Neural progenitor cell (in vitro differentiated cells): ENCODE data around the gene CACNA1C. TPM values are rescaled to one million over a fixed set of nuclear protein-coding genes. Genes with fewer than 3 reads are reported as not detected.

Experiments used
- DNase-seq: peaks from one replicate; pipeline ENCODE4 v3.0.0-alpha.2; 2016; ENCODE audit warnings: low spot score
- H2AFZ ChIP-seq: fragments of 200-600 bp; sonication (generic); replicated peaks from 2 replicates; pipeline ENCODE4 v1.6.1; 2016; ENCODE audit warnings: antibody characterized with exemption
- H3F3A ChIP-seq: fragments of 200-600 bp; sonication (generic); 2 replicates; pipeline ENCODE4 v1.6.1; 2016; ENCODE audit warnings: antibody characterized with exemption, low read depth
- H3K27ac ChIP-seq: fragments of 200-600 bp; sonication (generic); 2 replicates; pipeline ENCODE4 v1.5.1; 2016; ENCODE audit warnings: mild to moderate bottlenecking
- H3K27me3 ChIP-seq: fragments of 200-600 bp; sonication (generic); 2 replicates; pipeline ENCODE4 v1.6.1; 2016; ENCODE audit warnings: mild to moderate bottlenecking, moderate library complexity
- H3K36me3 ChIP-seq: fragments of 200-600 bp; sonication (generic); 2 replicates; pipeline ENCODE4 v1.5.1; 2016
- H3K4me1 ChIP-seq: fragments of 200-600 bp; sonication (generic); 2 replicates; pipeline ENCODE4 v1.6.1; 2016; ENCODE audit warnings: mixed run types
- H3K4me2 ChIP-seq: fragments of 200-600 bp; sonication (generic); 2 replicates; pipeline ENCODE4 v1.6.1; 2016
- H3K4me3 ChIP-seq: fragments of 200-600 bp; sonication (generic); 2 replicates; pipeline ENCODE4 v1.5.1; 2016
- H3K79me2 ChIP-seq: fragments of 200-600 bp; sonication (generic); 2 replicates; pipeline ENCODE4 v1.6.1; 2016; ENCODE audit warnings: low read depth
- H3K9ac ChIP-seq: fragments of 200-600 bp; sonication (generic); 2 replicates; pipeline ENCODE4 v1.6.1; 2016
- H3K9me3 ChIP-seq: fragments of 200-600 bp; sonication (generic); 2 replicates; pipeline ENCODE4 v1.5.1; 2016; ENCODE audit warnings: low read depth
- H4K20me1 ChIP-seq: fragments of 200-600 bp; sonication (generic); 2 replicates; pipeline ENCODE4 v1.6.1; 2016; ENCODE audit warnings: low read depth
- H3K27ac Mint-ChIP-seq: 3 replicates; pipeline ENCODE4 v1.8.0; 2021; ENCODE audit warnings: mixed read lengths
- H3K27me3 Mint-ChIP-seq: 2 replicates; pipeline ENCODE4 v1.8.0; 2022; ENCODE audit warnings: low read depth, mild to moderate bottlenecking, inconsistent platforms, moderate library complexity, mixed read lengths; ENCODE audit not compliant: insufficient read depth
- H3K36me3 Mint-ChIP-seq: 3 replicates; pipeline ENCODE4 v1.8.0; 2021; ENCODE audit warnings: mixed read lengths
- H3K4me1 Mint-ChIP-seq: 3 replicates; pipeline ENCODE4 v1.8.0; 2021; ENCODE audit warnings: mixed read lengths
- H3K4me3 Mint-ChIP-seq: 3 replicates; pipeline ENCODE4 v1.8.0; 2021; ENCODE audit warnings: mild to moderate bottlenecking, moderate library complexity, mixed read lengths
- H3K9me3 Mint-ChIP-seq: 3 replicates; pipeline ENCODE4 v1.8.0; 2020; ENCODE audit warnings: mixed read lengths
- CTCF ChIP-seq: fragments of 200-600 bp; sonication (generic); IDR thresholded peaks from 2 replicates; pipeline ENCODE4 v1.5.1; 2017; ENCODE audit warnings: antibody characterized with exemption, mild to moderate bottlenecking
- EZH2 ChIP-seq: fragments of 200-600 bp; sonication (generic); IDR thresholded peaks from 2 replicates; pipeline ENCODE4 v1.6.1; 2017; ENCODE audit warnings: antibody characterized with exemption, mild to moderate bottlenecking, moderate library complexity
- EZH2phosphoT487 ChIP-seq: fragments of 200-600 bp; sonication (generic); IDR thresholded peaks from 2 replicates; pipeline ENCODE4 v1.6.1; 2017; ENCODE audit warnings: antibody characterized with exemption
- total RNA-seq: library from RNA; depleted of rRNA; stranded (reverse); fragments of >200 nt; gene quantifications from 2 replicates; pipeline ENCODE4 v1.2.3, GENCODE V29; 2015; ENCODE audit warnings: low replicate concordance

The CACNA1C gene
- total RNA-seq, 1 donor from 2014 or later = 2.7 TPM

GRCh38 chr12:2124466-2125023 lies 71.8 kb downstream of the CACNA1C start:
- no peak overlapping the region for H2AFZ ChIP-seq
- no peaks in the 10 kb centered on the region for H4K20me1 ChIP-seq
- no peaks in the 10 kb centered on the region for H3K4me1 ChIP-seq
- no peak for DNase-seq
- no peak overlapping the region for H3K27ac ChIP-seq
- H3K9me3 ChIP-seq = no peaks in the 10 kb centered on the region
- H3K9me3 Mint-ChIP-seq = no peaks in the 10 kb centered on the region
- H3K27me3 Mint-ChIP-seq = peaks cover 3% of the 10 kb centered on the region
- no peak overlapping the region for H3K27ac Mint-ChIP-seq
- no peaks in the 10 kb centered on the region for H3K27me3 ChIP-seq
- H3K4me3 Mint-ChIP-seq = no peak overlapping the region
- no peaks in the 10 kb centered on the region for H3K79me2 ChIP-seq
- no peak overlapping the region for H3K9ac ChIP-seq
- no peaks in the 10 kb centered on the region for H3F3A ChIP-seq
- H3K36me3 ChIP-seq = no peaks in the 10 kb centered on the region
- peaks cover 17% of the 10 kb centered on the region for H3K4me1 Mint-ChIP-seq
- no peaks in the 10 kb centered on the region for H3K36me3 Mint-ChIP-seq
- TF ChIP-seq EZH2phosphoT487 = no peak
- no peak for TF ChIP-seq CTCF
- no peak for TF ChIP-seq EZH2
- no peak overlapping the region for H3K4me3 ChIP-seq
- no peak overlapping the region for H3K4me2 ChIP-seq

GRCh38 chr12:2125651-2126522 lies 73.1 kb downstream of the CACNA1C start:
- Mint-ChIP-seq H3K27ac (no peak overlapping the region), H3K4me3 (no peak overlapping the region), H3K4me1 (peaks cover 10% of the 10 kb centered on the region), H3K36me3 (no peaks in the 10 kb centered on the region), H3K27me3 (no peaks in the 10 kb centered on the region), H3K9me3 (no peaks in the 10 kb centered on the region)
- no peak for TF ChIP-seq EZH2phosphoT487
- no peak for TF ChIP-seq EZH2
- TF ChIP-seq CTCF = no peak
- H3K4me3 ChIP-seq = no peak overlapping the region
- H4K20me1 ChIP-seq = no peaks in the 10 kb centered on the region
- no peak overlapping the region for H3K4me2 ChIP-seq
- no peaks in the 10 kb centered on the region for H3K27me3 ChIP-seq
- H3K4me1 ChIP-seq = no peaks in the 10 kb centered on the region
- no peaks in the 10 kb centered on the region for H3K36me3 ChIP-seq
- H3K79me2 ChIP-seq = no peaks in the 10 kb centered on the region
- no peak for DNase-seq
- H3K9ac ChIP-seq = no peak overlapping the region
- no peaks in the 10 kb centered on the region for H3K9me3 ChIP-seq
- no peak overlapping the region for H3K27ac ChIP-seq
- H3F3A ChIP-seq = no peaks in the 10 kb centered on the region
- no peak overlapping the region for H2AFZ ChIP-seq

- H3K36me3 Mint-ChIP-seq = no peaks in the 10 kb centered on the region
- Histone ChIP-seq H3K4me2 (no peak overlapping the region), H3K36me3 (no peaks in the 10 kb centered on the region), H3K27me3 (no peaks in the 10 kb centered on the region), H2AFZ (no peak overlapping the region), H3K9me3 (no peaks in the 10 kb centered on the region), H3K4me3 (no peak overlapping the region), H3K9ac (no peak overlapping the region), H3K27ac (no peak overlapping the region), H4K20me1 (no peaks in the 10 kb centered on the region), H3F3A (no peaks in the 10 kb centered on the region), H3K79me2 (no peaks in the 10 kb centered on the region), H3K4me1 (no peaks in the 10 kb centered on the region)
- TF ChIP-seq EZH2 = no peak
- no peak for TF ChIP-seq CTCF
- no peak for TF ChIP-seq EZH2phosphoT487
- H3K4me3 Mint-ChIP-seq = no peak overlapping the region
- H3K9me3 Mint-ChIP-seq = no peaks in the 10 kb centered on the region
- peaks cover 8% of the 10 kb centered on the region for H3K4me1 Mint-ChIP-seq
- no peaks in the 10 kb centered on the region for H3K27me3 Mint-ChIP-seq
- no peak for DNase-seq
- H3K27ac Mint-ChIP-seq = no peak overlapping the region
Measured at GRCh38 chr12:2126676-2127406, 74.1 kb downstream of the CACNA1C start.
